Activated CD4-positive, alpha-beta T cell treated with anti-CD3 and anti-CD28 coated beads for 36 hours (primary cell): ENCODE data around the gene DACT2. TPM values are rescaled to one million over a fixed set of nuclear protein-coding genes. Genes with fewer than 3 reads are reported as not detected.
A peak's percentile ranks its signal among the peaks of the same experiment; 100 is the strongest.

Experiments
- ATAC-seq: fragments of 200-7000 bp; cut with Tn5 transposase; one replicate; pipeline ENCODE4 v1.10.0; 2021; ENCODE audit warnings: mild to moderate bottlenecking, moderate library complexity
- CTCF ChIA-PET: fragments of 350-600 bp; sonication (Branson Sonifier 250); formaldehyde crosslinking; loops from one replicate; lab custom pipeline; 2021; ENCODE audit warnings: antibody characterized with exemption; lab: Charles Lee
- POLR2A ChIA-PET: fragments of 350-600 bp; sonication (Branson Sonifier 250); formaldehyde crosslinking; loops from one replicate; lab custom pipeline; 2021; ENCODE audit warnings: antibody characterized with exemption, inconsistent platforms; lab: Charles Lee
- DNase-seq: peaks from one replicate; pipeline ENCODE4 v3.0.0-alpha.2; 2020
- H3K27ac Mint-ChIP-seq: one replicate; pipeline ENCODE4 v1.8.0; 2021; ENCODE audit warnings: mixed read lengths
- H3K27me3 Mint-ChIP-seq: one replicate; pipeline ENCODE4 v1.8.0; 2021; ENCODE audit warnings: mixed read lengths
- H3K36me3 Mint-ChIP-seq: one replicate; pipeline ENCODE4 v1.8.0; 2021; ENCODE audit warnings: low read depth, mixed read lengths
- H3K4me1 Mint-ChIP-seq: one replicate; pipeline ENCODE4 v1.8.0; 2021; ENCODE audit warnings: mixed read lengths
- H3K4me3 Mint-ChIP-seq: one replicate; pipeline ENCODE4 v1.8.0; 2021; ENCODE audit warnings: mild to moderate bottlenecking, moderate library complexity, mixed read lengths
- H3K9me3 Mint-ChIP-seq: one replicate; pipeline ENCODE4 v1.8.0; 2021; ENCODE audit warnings: low read depth, mixed read lengths
- intact Hi-C, 2 experiments: fragments of 100-400 bp; cut with DNase I in 1 of 2; cut with micrococcal nuclease in 1 of 2; formaldehyde crosslinking; loops; one replicate each; pipeline versions ENCODE4 v1.14.2 to v1.15.1; 2022 to 2024; cut with DNase I, micrococcal nuclease
- total RNA-seq, 2 experiments: library from RNA; stranded (reverse); gene quantifications; one replicate each; pipeline ENCODE4 v1.2.3, GENCODE V29; 2021

The DACT2 gene
- total RNA-seq, 2 experiments from 2014 or later = 0.39 to 0.50 TPM

DNA sequence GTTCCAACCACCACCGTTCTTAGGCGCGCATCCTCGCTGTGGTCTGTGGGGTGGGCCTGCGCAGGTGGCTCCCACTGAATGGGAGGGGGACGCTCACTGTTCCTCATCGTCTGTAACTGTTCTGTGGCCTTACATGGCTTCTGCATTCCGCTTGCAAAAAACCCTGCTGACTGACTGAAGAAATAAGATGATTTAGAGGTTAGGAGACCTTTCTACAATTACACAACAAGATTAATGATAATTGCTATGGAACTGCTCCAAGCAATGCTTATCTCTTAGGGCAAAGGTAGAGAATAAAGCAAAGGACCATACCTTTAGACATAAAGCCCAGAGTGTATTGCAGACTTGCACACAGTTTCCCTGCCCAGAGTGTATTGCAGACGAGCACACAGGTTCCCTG is 14.4 kb upstream of the DACT2 start:
- intact Hi-C loops = no loop called here
- POLR2A ChIA-PET = no interaction called here
- Mint-ChIP-seq H3K27ac (no peak overlapping the region), H3K9me3 (no peaks in the 10 kb centered on the region), H3K27me3 (peaks cover 30% of the 10 kb centered on the region), H3K36me3 (no peaks in the 10 kb centered on the region), H3K4me1 (no peaks in the 10 kb centered on the region), H3K4me3 (no peak overlapping the region)
- no peak for DNase-seq
- CTCF ChIA-PET = no interaction called here
- no peak for ATAC-seq

DNA sequence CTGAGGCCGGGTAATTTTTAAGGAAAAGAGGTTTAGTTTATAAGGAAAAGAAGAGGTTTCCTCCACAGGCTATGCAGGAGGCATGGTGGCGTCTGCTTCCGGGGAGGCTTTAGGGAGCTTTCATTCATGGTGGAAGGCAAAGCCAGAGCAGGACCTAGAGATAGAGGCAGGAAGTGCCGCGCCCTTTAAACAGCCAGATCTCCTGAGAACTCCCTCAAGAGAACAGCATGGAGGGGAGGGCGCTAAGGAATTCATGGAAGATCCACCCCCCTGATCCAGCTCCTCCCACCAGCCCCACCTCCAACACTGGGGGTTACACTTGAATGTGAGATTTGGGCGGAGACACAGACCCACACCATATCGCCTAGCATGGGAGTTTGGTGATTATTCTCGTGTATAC is 13.9 kb upstream of the DACT2 start:
- ATAC-seq (no peak), DNase-seq (no peak)
- ChIA-PET POLR2A (no interaction called here), CTCF (no interaction called here)
- Mint-ChIP-seq H3K27ac (no peak overlapping the region), H3K4me3 (no peak overlapping the region), H3K36me3 (no peaks in the 10 kb centered on the region), H3K9me3 (no peaks in the 10 kb centered on the region), H3K4me1 (no peaks in the 10 kb centered on the region), H3K27me3 (peaks cover 30% of the 10 kb centered on the region)
- intact Hi-C loops = no loop called here

DNA sequence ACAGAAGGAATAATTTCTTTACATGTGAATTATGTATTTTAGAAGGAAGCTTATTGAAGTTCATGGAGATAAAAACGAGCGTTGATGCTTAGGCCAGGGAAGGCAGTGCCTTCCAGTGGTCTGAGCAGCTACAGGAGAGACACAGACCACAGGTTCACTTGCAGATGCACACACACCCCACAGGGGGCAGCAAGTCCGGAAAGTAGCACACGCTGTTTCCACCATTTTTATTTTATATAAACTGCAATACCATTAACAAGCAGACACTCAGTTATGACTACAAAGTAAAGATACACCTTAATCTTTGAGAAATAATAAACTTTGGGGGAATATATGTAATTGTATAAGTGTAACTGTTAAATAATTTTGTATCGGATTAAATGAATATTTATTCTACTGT is 13.5 kb upstream of the DACT2 start:
- Mint-ChIP-seq H3K4me1 (no peaks in the 10 kb centered on the region), H3K36me3 (no peaks in the 10 kb centered on the region), H3K27ac (no peak overlapping the region), H3K27me3 (peaks cover 30% of the 10 kb centered on the region), H3K4me3 (no peak overlapping the region), H3K9me3 (no peaks in the 10 kb centered on the region)
- peak; percentile 17 for DNase-seq
- ChIA-PET CTCF (no interaction called here), POLR2A (no interaction called here)
- intact Hi-C loops = no loop called here
- ATAC-seq = no peak

DNA sequence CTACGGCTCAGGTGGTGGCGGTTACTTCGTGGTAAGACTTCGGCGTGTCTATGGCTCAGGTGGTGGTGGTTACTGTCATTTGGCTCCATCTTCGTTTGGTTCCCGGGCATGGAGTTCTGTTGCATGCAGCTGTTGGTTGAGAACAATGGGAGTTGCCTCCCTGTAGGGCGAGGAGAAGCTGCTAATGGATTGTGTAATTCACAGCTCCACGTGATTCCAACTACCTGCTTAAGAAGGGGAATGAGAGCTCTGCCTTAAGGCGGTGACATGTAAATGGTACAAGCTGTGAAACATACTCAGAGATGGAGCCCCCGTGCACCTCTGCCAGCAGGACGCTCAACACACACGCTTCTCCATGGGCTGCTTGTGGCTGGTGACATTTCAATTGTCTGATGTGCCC is 12.4 kb upstream of the DACT2 start:
- Mint-ChIP-seq H3K36me3 (no peaks in the 10 kb centered on the region), H3K27me3 (peaks cover 31% of the 10 kb centered on the region), H3K27ac (no peak overlapping the region), H3K4me1 (no peaks in the 10 kb centered on the region), H3K4me3 (no peak overlapping the region), H3K9me3 (no peaks in the 10 kb centered on the region)
- DNase-seq (no peak), ATAC-seq (no peak)
- POLR2A ChIA-PET = no interaction called here
- CTCF ChIA-PET = no interaction called here
- intact Hi-C loops = no loop called here

DNA sequence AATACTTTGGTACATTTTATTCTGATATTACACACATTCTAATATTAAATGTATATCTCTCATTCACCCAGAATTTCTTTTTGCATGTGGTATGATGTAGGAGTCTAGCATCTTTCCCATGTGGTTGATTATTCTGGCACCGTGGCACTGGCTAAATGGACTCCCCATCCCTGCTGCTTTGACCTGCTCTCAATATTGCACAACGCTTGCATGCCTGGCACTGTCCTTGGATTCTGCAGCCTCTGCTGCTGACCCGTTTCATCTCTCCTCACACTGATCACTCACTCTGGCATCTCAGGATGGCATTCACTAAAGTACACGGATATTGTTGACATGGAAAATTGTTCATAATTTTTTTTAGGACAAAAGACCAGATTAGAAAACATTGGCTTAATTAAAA is 11.5 kb upstream of the DACT2 start:
- no peak for ATAC-seq
- H3K27me3 Mint-ChIP-seq = peaks cover 35% of the 10 kb centered on the region
- intact Hi-C loops = no loop called here
- DNase-seq = no peak
- no peak overlapping the region for H3K27ac Mint-ChIP-seq
- POLR2A ChIA-PET = no interaction called here
- no peaks in the 10 kb centered on the region for H3K9me3 Mint-ChIP-seq
- no peaks in the 10 kb centered on the region for H3K36me3 Mint-ChIP-seq
- CTCF ChIA-PET = no interaction called here
- no peak overlapping the region for H3K4me3 Mint-ChIP-seq
- no peaks in the 10 kb centered on the region for H3K4me1 Mint-ChIP-seq

DNA sequence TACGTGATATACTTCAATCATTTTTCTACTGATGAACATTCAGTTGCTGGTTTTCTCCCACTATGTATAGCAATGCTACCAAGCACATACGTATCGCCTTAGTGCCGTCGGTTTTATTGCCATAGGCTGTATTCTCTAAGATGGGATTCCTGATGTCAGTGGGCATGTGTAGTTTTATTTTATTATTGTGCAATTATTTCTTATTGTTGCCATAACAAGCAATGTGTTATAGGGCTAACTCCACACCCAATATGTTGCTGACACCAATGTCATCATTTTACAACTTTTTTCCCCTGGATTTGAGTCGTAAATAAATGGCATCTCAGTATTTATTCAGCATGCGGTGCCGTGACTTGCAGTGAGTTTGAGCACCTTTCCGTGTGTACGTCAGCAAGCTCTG is 10.8 kb upstream of the DACT2 start:
- Mint-ChIP-seq H3K36me3 (no peaks in the 10 kb centered on the region), H3K4me3 (no peak overlapping the region), H3K4me1 (no peaks in the 10 kb centered on the region), H3K9me3 (no peaks in the 10 kb centered on the region), H3K27ac (no peak overlapping the region), H3K27me3 (peaks cover 40% of the 10 kb centered on the region)
- ATAC-seq = no peak
- no peak for DNase-seq
- ChIA-PET CTCF (no interaction called here), POLR2A (no interaction called here)
- intact Hi-C loops = no loop called here

DNA sequence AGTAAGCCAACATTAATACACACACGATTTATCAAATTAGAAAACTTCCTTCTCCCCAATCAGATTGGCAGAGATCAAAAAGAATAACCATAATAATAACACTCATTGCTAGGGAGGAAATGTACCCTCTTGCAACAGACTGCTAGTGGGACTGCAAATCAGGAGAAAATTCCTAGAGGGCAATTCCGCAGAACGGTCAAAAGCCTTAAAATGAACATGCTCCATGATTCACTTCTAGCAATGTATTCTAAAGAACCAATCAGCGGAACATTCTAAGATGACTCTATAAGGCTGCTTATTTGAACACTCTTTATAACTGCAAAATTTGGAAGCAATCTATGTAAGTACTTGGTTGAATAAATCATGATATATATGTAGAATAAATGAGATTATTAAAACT is 8.5 kb upstream of the DACT2 start:
- intact Hi-C loops = no loop called here
- no peaks in the 10 kb centered on the region for H3K9me3 Mint-ChIP-seq
- no peak overlapping the region for H3K27ac Mint-ChIP-seq
- no peaks in the 10 kb centered on the region for H3K36me3 Mint-ChIP-seq
- no peaks in the 10 kb centered on the region for H3K4me1 Mint-ChIP-seq
- no peak overlapping the region for H3K4me3 Mint-ChIP-seq
- peaks cover 50% of the 10 kb centered on the region for H3K27me3 Mint-ChIP-seq
- CTCF ChIA-PET = no interaction called here
- no peak for DNase-seq
- POLR2A ChIA-PET = no interaction called here
- no peak for ATAC-seq

DNA sequence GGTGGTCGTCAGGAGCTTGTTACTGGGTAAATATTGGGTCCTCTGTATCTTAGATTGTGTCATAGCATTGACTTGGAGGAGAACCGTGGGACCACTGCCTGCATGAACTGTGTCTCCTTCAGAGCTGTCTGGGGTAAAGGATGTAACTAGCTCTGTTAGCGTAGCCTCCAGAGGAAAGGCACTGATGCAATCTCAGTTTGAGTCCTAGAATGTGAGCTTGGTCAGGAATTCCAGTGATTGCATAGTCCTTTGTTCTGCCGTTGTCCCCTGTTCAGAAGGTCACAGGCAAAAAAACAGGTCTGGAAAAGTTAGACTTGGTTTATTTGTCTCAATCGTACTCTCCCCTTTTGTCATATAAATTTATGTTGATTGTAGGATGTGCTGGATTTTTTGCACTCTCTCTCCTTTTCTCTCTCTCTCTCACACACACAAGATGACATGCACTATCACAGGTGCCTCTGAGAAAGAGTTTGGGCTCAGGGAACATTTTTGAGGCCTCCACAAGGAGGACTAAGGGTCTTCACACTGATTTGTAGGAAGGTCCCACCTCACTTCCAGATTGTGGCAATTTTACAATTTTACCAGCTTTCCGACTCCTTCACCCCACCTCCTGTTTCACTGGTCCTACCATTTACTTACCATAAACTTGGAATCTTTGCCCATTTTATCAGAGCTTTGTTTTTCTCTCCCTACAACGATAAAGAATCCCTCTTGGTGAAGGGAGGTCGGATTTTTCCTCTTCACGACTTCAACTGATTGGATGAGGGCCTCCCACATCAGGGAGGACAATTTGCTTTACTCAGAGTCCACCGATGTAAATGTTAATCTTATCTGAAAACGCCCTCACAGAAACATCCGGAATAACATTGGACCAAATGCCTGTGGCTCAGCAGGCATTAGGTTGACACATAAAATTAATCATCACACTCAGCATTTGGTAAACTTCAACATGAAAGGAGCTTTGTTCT is 7.0 kb upstream of the DACT2 start:
- H3K4me3 Mint-ChIP-seq = no peak overlapping the region
- POLR2A ChIA-PET = no interaction called here
- no peaks in the 10 kb centered on the region for H3K36me3 Mint-ChIP-seq
- H3K4me1 Mint-ChIP-seq = no peaks in the 10 kb centered on the region
- H3K9me3 Mint-ChIP-seq = no peaks in the 10 kb centered on the region
- intact Hi-C loops = no loop called here
- H3K27me3 Mint-ChIP-seq = peaks cover 53% of the 10 kb centered on the region
- ATAC-seq = no peak
- CTCF ChIA-PET = no interaction called here
- DNase-seq = no peak
- H3K27ac Mint-ChIP-seq = no peak overlapping the region

DNA sequence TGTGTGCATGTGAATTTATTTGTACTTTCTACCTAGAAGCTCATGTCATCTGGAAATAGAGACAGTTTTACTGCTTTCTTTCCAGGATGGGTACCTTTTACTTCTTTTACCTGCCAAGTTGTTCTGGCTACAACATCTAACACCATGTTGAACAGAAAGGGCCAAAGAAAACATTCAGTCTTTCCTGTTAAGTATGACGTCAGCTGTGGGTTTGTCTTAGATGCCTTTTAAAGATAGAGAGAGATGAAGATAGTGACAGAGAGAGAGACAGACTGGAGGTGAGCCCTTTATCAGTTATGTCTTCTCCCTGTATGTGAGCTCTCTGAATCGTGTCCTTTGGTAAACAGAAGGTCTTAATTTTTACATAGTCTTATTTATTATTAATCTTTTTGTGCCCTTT is 3.4 kb upstream of the DACT2 start:
- Mint-ChIP-seq H3K4me3 (no peak overlapping the region), H3K36me3 (no peaks in the 10 kb centered on the region), H3K4me1 (no peaks in the 10 kb centered on the region), H3K9me3 (no peaks in the 10 kb centered on the region), H3K27me3 (peaks cover 62% of the 10 kb centered on the region), H3K27ac (no peak overlapping the region)
- ChIA-PET POLR2A (no interaction called here), CTCF (interaction anchor here (0.6 kb wide), 1 partner anchor 432 kb away, joined by 3 read pairs; no protein-coding TSS in a partner anchor)
- no peak for ATAC-seq
- intact Hi-C loops = no loop called here
- no peak for DNase-seq

DNA sequence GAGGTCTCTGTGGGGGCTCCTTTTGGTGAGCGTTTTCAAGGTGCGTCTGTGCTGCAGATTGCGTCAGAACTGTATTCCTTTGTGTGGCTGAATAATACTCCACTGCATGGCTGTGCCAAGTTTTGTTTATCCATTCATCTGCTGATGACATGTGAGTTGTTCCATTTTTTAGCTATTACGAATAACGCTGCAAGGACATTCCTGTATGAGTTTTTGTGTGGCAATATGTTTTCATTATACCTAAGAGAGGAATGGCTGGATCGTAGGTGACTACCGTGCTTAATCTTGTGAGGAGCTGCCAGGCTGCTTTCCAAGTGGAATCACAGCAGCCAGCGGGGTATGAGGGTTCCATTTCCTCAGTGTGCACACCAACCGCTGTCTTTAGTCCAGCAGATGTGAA is 1.1 kb upstream of the DACT2 start:
- ATAC-seq (no peak), DNase-seq (no peak)
- Mint-ChIP-seq H3K27ac (no peak overlapping the region), H3K4me1 (no peaks in the 10 kb centered on the region), H3K4me3 (no peak overlapping the region), H3K36me3 (no peaks in the 10 kb centered on the region), H3K9me3 (no peaks in the 10 kb centered on the region), H3K27me3 (peaks cover 51% of the 10 kb centered on the region)
- ChIA-PET CTCF (no interaction called here), POLR2A (no interaction called here)
- intact Hi-C loops = no loop called here

DNA sequence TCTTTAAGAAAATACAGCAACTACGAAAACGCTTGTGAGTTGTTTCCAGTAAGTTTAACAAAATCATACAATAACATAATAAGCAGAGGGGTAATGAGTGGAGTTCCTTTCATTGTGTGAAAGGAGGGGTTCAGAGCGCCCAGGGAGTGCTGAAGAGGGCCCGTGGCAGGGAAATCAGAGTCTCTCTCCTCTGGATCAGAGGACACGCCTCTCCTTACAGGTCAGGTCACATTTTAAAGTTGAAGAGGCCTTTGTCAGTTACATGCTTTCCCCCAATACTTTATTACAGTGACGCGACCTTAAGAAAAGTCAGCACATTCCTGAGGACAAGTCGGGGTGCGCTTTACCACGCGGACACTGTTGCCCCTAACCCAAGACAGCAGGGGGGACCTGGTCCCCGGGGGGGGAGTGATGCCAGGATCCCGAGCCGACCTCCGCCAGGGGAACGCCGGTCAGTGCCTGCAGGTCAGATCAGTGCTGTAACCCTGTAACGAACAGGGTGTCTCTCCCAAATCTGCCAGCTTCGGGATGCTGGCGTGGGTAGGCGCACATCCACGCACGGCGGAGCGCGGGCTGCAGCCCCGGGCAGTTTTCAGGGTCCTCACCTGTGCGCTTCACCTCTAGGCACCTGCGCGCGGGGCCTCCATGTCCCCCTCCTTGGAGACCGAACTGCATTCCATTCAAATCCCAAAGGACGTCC is 848 bp downstream of the DACT2 start:
- ATAC-seq = no peak
- Mint-ChIP-seq H3K4me1 (no peaks in the 10 kb centered on the region), H3K9me3 (no peaks in the 10 kb centered on the region), H3K4me3 (no peak overlapping the region), H3K36me3 (no peaks in the 10 kb centered on the region), H3K27ac (no peak overlapping the region), H3K27me3 (peaks cover 57% of the 10 kb centered on the region)
- ChIA-PET POLR2A (no interaction called here), CTCF (no interaction called here)
- intact Hi-C loops = no loop called here
- DNase-seq = no peak

DNA sequence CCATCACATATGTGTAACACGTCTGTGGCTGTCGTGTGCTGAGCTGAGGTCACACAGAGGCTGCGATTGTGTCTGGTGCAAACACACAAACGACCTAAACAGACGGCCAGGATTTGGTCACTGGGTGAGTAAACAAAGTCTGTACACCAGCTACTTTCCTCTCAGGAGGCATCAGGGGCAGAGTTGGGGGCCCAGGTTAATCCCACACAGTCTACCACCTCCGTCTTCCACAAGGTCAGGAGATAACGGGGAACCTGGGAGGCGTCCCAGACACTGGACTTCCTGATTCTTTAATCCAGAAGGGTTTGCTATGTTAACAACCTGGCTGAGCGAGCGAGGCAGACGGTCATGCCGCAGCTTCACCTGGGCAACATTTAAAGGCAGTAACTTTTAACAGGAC is 1.5 kb downstream of the DACT2 start:
- no peak for ATAC-seq
- CTCF ChIA-PET = no interaction called here

More for the DNA sequence above, 1.5 kb downstream of the DACT2 start:
- H3K27ac Mint-ChIP-seq = no peak overlapping the region
- H3K27me3 Mint-ChIP-seq = peaks cover 54% of the 10 kb centered on the region
- no peaks in the 10 kb centered on the region for H3K36me3 Mint-ChIP-seq
- H3K4me3 Mint-ChIP-seq = no peak overlapping the region
- intact Hi-C loops = no loop called here
- no peak for DNase-seq
- POLR2A ChIA-PET = no interaction called here
- no peaks in the 10 kb centered on the region for H3K9me3 Mint-ChIP-seq
- no peaks in the 10 kb centered on the region for H3K4me1 Mint-ChIP-seq
